Mesendoderm (in vitro differentiated cells): ENCODE measurements around the gene SH3BP4.

Experiments used
- DNase-seq: peaks from one replicate; pipeline ENCODE4 v3.0.0; 2013
- H2AK5ac ChIP-seq: 2 replicates; pipeline ENCODE4 v1.6.1; 2013; ENCODE audit warnings: low read length, inconsistent platforms
- H2BK120ac ChIP-seq: 2 replicates; pipeline ENCODE4 v1.6.1; 2013; ENCODE audit warnings: low read depth, mild to moderate bottlenecking, low read length, moderate library complexity, mixed read lengths
- H2BK15ac ChIP-seq: replicated peaks from 2 replicates; pipeline ENCODE4 v1.6.1; 2013; ENCODE audit warnings: low read depth, mild to moderate bottlenecking, moderate library complexity
- H2BK5ac ChIP-seq: 2 replicates; pipeline ENCODE4 v1.6.1; 2013; ENCODE audit warnings: low read length, inconsistent platforms
- H3K18ac ChIP-seq: 2 replicates; pipeline ENCODE4 v1.6.1; 2013; ENCODE audit warnings: mild to moderate bottlenecking, low read length, mixed read lengths
- H3K23ac ChIP-seq: one replicate; pipeline ENCODE4 v1.6.1; 2013; ENCODE audit warnings: low read length
- H3K27ac ChIP-seq: 2 replicates; pipeline ENCODE4 v1.5.1; 2013; ENCODE audit warnings: low read depth, mild to moderate bottlenecking, inconsistent platforms, low read length, moderate library complexity
- H3K27me3 ChIP-seq: 2 replicates; pipeline ENCODE4 v1.6.1; 2013; ENCODE audit warnings: low read length, control low read depth, mild to moderate bottlenecking, inconsistent platforms; ENCODE audit not compliant: insufficient read depth, poor library complexity
- H3K36me3 ChIP-seq: 2 replicates; pipeline ENCODE4 v1.6.1; 2013; ENCODE audit warnings: low read length, inconsistent platforms; ENCODE audit not compliant: control insufficient read depth, insufficient read depth
- H3K4ac ChIP-seq: one replicate; pipeline ENCODE4 v1.6.1; 2013; ENCODE audit warnings: low read depth, mild to moderate bottlenecking, low read length, moderate library complexity
- H3K4me1 ChIP-seq: 2 replicates; pipeline ENCODE4 v1.6.1; 2013; ENCODE audit warnings: low read depth, low read length, inconsistent platforms; ENCODE audit not compliant: control insufficient read depth
- H3K4me2 ChIP-seq: 2 replicates; pipeline ENCODE4 v1.6.1; 2013; ENCODE audit warnings: low read length
- H3K4me3 ChIP-seq: 2 replicates; pipeline ENCODE4 v1.5.1; 2013; ENCODE audit warnings: mild to moderate bottlenecking, low read length
- H3K56ac ChIP-seq: one replicate; pipeline ENCODE4 v1.6.1; 2013; ENCODE audit warnings: low read length
- H3K79me1 ChIP-seq: 2 replicates; pipeline ENCODE4 v1.6.1; 2013; ENCODE audit warnings: low read length, inconsistent platforms
- H3K79me2 ChIP-seq: 2 replicates; pipeline ENCODE4 v1.6.1; 2013; ENCODE audit warnings: mild to moderate bottlenecking, low read length; ENCODE audit not compliant: control insufficient read depth, insufficient read depth
- H3K9ac ChIP-seq: 2 replicates; pipeline ENCODE4 v1.6.1; 2013; ENCODE audit warnings: low read length, inconsistent platforms
- H4K5ac ChIP-seq: one replicate; pipeline ENCODE4 v1.6.1; 2013; ENCODE audit warnings: low read length
- H4K8ac ChIP-seq: one replicate; pipeline ENCODE4 v1.6.1; 2013; ENCODE audit warnings: low read depth, mild to moderate bottlenecking, control low read depth, low read length, moderate library complexity
- WGBS: extraction: QIAGEN DNeasy Blood & Tissue Kit; methylation state at CpG from one replicate; pipeline ENCODE4 v1.1.7; 2013; ENCODE audit warnings: low lambda C conversion rate, missing lambda C conversion rate; ENCODE audit not compliant: insufficient coverage; ENCODE audit errors: extremely low coverage; 5-methylcytosine and 5-hydroxymethylcytosine counted together

SH3BP4 gene

GRCh38 chr2:235006461-235006860, 54.6 kb downstream of the SH3BP4 start:
- no peak overlapping the region for H2BK5ac ChIP-seq
- peak overlapping the region; percentile 61 for H3K56ac ChIP-seq
- H3K4me1 ChIP-seq, result peaks cover 29% of the 10 kb centered on the region
- H3K23ac ChIP-seq, result no peak overlapping the region
- H3K4me3 ChIP-seq, result no peak overlapping the region
- H3K27me3 ChIP-seq, result no peaks in the 10 kb centered on the region
- peaks cover 62% of the 10 kb centered on the region for H3K79me2 ChIP-seq
- H2BK120ac ChIP-seq, result no peak overlapping the region
- no peak overlapping the region for H4K5ac ChIP-seq
- H3K79me1 ChIP-seq, result peaks cover 56% of the 10 kb centered on the region
- peak overlapping the region; percentile 9 for H3K18ac ChIP-seq
- WGBS, result no CpG with 5 or more reads among the region's 10 CpGs
- no peak overlapping the region for H2AK5ac ChIP-seq
- no peak overlapping the region for H3K4me2 ChIP-seq
- no peak for DNase-seq
- peak overlapping the region; percentile 31 for H3K9ac ChIP-seq
- H4K8ac ChIP-seq, result no peak overlapping the region
- peak overlapping the region; percentile 44 for H3K4ac ChIP-seq
- H3K36me3 ChIP-seq, result no peaks in the 10 kb centered on the region
- no peak overlapping the region for H2BK15ac ChIP-seq
- no peak overlapping the region for H3K27ac ChIP-seq

GRCh38 chr2:235006986-235007385, 55.2 kb downstream of the SH3BP4 start:
- DNase-seq, result no peak
- no peak overlapping the region for H2BK120ac ChIP-seq
- no peak overlapping the region for H3K9ac ChIP-seq
- H2AK5ac ChIP-seq, result no peak overlapping the region
- no peak overlapping the region for H2BK5ac ChIP-seq
- H3K4me1 ChIP-seq, result peaks cover 29% of the 10 kb centered on the region
- H3K23ac ChIP-seq, result no peak overlapping the region
- no peaks in the 10 kb centered on the region for H3K27me3 ChIP-seq
- H3K79me2 ChIP-seq, result peaks cover 64% of the 10 kb centered on the region
- H3K18ac ChIP-seq, result no peak overlapping the region
- H4K5ac ChIP-seq, result no peak overlapping the region
- no peak overlapping the region for H4K8ac ChIP-seq
- H3K36me3 ChIP-seq, result no peaks in the 10 kb centered on the region
- peak overlapping the region; percentile 35 for H3K56ac ChIP-seq
- H2BK15ac ChIP-seq, result no peak overlapping the region
- no peak overlapping the region for H3K27ac ChIP-seq
- no peak overlapping the region for H3K4me3 ChIP-seq
- peaks cover 56% of the 10 kb centered on the region for H3K79me1 ChIP-seq
- no peak overlapping the region for H3K4ac ChIP-seq
- WGBS, result no CpG with 5 or more reads among the region's 6 CpGs
- H3K4me2 ChIP-seq, result no peak overlapping the region

DNA sequence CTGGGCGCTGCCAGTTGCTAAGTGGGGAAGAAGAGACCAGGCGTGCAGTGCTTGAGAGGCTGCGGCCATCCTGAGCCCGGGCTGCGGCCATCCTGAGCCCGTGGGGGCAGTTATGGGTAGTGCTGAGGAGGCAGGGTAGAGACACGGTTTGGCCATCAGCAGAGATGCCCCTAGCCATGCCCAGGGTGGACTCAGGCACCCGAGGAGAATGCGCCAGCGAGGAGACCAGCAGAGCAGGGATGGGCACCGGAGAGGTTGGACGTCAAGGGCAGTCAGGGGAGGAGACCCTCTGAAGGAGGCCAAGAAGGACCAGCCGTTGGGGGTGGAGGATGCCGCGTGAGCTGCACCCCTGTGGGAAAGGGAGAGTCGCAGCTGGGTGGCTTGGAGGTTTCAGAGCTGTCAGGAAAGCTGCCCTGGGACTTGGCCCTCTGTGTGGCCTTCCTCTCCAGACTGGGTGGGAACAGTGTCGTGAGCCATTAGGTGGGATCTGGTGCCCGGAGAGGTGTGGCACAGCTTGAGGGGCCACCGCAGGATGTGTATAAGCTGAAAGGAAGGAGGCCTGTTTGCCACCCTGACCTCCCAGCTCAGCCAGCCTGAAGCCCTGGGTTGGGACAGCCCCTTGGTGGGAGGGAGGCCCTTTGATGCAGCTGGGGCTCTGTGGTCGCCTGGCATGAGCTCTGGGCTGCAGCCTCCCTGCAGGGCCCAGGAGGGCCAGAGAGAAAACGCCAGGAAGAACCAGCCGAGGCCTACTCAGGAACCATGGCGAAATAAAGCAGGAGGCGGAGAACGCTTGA, 56.0 kb downstream of the SH3BP4 start:
- H3K36me3 ChIP-seq, result no peaks in the 10 kb centered on the region
- peaks cover 22% of the 10 kb centered on the region for H3K4me1 ChIP-seq
- H2BK5ac ChIP-seq, result no peak overlapping the region
- H3K27ac ChIP-seq, result no peak overlapping the region
- H2BK15ac ChIP-seq, result no peak overlapping the region
- no peak overlapping the region for H2AK5ac ChIP-seq
- peaks cover 58% of the 10 kb centered on the region for H3K79me1 ChIP-seq
- H3K4ac ChIP-seq, result no peak overlapping the region
- no peak overlapping the region for H4K5ac ChIP-seq
- no peak overlapping the region for H3K18ac ChIP-seq
- DNase-seq, result no peak
- no peak overlapping the region for H3K23ac ChIP-seq
- peak overlapping the region; percentile 34 for H3K56ac ChIP-seq
- no CpG with 5 or more reads among the region's 25 CpGs for WGBS
- H4K8ac ChIP-seq, result no peak overlapping the region
- no peak overlapping the region for H2BK120ac ChIP-seq
- H3K79me2 ChIP-seq, result peaks cover 66% of the 10 kb centered on the region
- no peak overlapping the region for H3K4me2 ChIP-seq
- no peak overlapping the region for H3K9ac ChIP-seq
- H3K4me3 ChIP-seq, result no peak overlapping the region
- no peaks in the 10 kb centered on the region for H3K27me3 ChIP-seq

DNA sequence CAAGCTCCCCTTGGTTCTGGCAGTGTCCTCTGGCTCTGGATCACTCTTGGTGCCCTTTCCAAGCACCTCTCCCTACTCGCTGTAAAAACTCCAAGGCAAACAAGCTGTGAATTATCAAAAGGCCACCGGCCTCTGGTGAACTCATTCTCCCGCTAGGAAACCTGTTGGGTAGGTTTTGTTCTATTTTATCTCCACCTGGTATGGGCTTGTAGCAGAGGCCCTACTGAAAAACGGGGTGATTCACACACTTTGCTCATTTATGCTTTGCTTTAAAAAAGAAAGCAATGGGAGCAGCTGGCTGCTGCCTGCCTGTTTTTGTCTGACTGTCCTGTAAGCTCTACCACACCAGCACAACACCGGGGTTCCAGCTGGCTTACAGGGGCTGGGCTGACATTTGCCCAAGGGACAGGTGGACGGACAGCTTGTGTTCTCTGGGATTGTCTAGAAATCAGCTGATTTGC, 56.8 kb downstream of the SH3BP4 start:
- peak; percentile 33 for DNase-seq
- no peak overlapping the region for H4K8ac ChIP-seq
- no peaks in the 10 kb centered on the region for H3K27me3 ChIP-seq
- no peak overlapping the region for H3K18ac ChIP-seq
- H3K56ac ChIP-seq, result no peak overlapping the region
- no CpG with 5 or more reads among the region's 6 CpGs for whole genome bisulfite sequencing
- no peaks in the 10 kb centered on the region for H3K36me3 ChIP-seq
- peaks cover 20% of the 10 kb centered on the region for H3K4me1 ChIP-seq
- no peak overlapping the region for H2AK5ac ChIP-seq
- H3K27ac ChIP-seq, result no peak overlapping the region
- H2BK120ac ChIP-seq, result no peak overlapping the region
- no peak overlapping the region for H2BK15ac ChIP-seq
- no peak overlapping the region for H3K23ac ChIP-seq
- no peak overlapping the region for H3K4me2 ChIP-seq
- H3K4me3 ChIP-seq, result no peak overlapping the region
- no peak overlapping the region for H4K5ac ChIP-seq
- H2BK5ac ChIP-seq, result no peak overlapping the region
- H3K4ac ChIP-seq, result no peak overlapping the region
- no peak overlapping the region for H3K9ac ChIP-seq
- peaks cover 54% of the 10 kb centered on the region for H3K79me1 ChIP-seq
- peaks cover 63% of the 10 kb centered on the region for H3K79me2 ChIP-seq

DNA sequence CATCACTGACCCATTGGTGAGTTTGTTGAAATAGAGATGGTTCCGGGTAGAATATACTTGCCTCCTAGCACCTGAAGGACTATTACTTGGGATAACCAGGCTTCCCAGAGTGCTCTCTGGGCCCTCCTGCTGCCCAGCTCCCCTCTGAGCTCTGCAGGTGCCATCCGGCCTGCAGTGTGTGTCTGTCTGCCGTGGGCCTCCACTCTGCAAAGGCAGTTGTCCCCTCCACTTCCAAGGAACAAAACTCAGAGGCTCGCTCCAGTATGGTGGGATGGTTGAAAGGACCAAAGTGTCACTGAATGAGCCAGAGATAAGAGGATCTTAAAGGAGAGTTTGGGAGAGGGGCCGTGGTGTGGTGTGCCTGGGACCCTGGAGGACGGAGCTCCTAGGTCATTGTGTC, 57.3 kb downstream of the SH3BP4 start:
- Histone ChIP-seq H3K36me3 (no peaks in the 10 kb centered on the region), H2BK120ac (no peak overlapping the region), H3K79me2 (peaks cover 61% of the 10 kb centered on the region), H3K9ac (no peak overlapping the region), H4K5ac (no peak overlapping the region), H3K4me2 (no peak overlapping the region), H2BK5ac (no peak overlapping the region), H3K4me1 (peaks cover 20% of the 10 kb centered on the region), H3K4me3 (no peak overlapping the region), H2BK15ac (no peak overlapping the region), H3K56ac (no peak overlapping the region), H3K23ac (no peak overlapping the region), H3K27ac (no peak overlapping the region), H3K27me3 (no peaks in the 10 kb centered on the region), H4K8ac (no peak overlapping the region), H2AK5ac (no peak overlapping the region), H3K18ac (no peak overlapping the region), H3K4ac (no peak overlapping the region), H3K79me1 (peaks cover 52% of the 10 kb centered on the region)
- WGBS, result no CpG with 5 or more reads among the region's 6 CpGs
- no peak for DNase-seq
